ENCODE results near the gene SPAG6. TPM values are rescaled to one million over a fixed set of nuclear protein-coding genes. Genes with fewer than 3 reads are reported as not detected.

The SPAG6 gene
- total and polyA plus RNA-seq, 9 of the 15 experiments (the other 6 are each of a cell fraction or from before 2014, with no cell fraction given) = 3.5 to 23.1 (median 11.8) TPM

DNA sequence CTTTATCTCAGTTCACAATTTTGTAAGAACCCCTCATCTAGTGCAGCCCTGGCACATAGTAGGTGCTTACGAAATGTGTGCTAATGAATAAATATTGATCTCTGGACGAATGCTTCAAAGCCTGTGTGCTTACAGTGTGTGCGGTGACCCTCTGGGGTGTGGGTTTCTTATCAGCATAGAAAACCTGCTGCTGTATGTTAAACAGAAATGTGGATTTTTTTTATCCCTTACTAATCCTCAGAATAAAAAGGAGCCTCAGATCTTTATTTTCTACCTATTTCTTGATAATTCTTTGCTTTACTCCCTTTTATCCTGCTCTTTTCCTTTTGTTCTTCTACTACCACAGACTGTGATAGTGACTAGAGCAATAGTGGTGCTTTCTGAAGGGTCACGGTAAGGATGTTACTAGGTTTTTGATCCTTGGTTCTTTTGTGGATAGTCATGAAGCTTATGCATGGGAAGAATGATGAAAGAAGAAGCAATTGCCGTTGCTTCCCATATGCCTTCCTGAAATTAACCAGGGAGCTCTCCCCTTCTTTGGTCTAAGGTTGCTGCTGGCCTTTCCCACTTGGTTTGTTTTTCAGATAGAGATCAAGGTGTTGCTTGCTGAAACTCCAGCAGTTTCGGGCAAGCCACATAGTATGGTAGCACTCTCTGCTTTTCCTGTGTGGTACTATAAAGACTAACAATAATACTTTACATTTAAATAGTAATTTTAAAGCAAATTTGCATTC lies 44.7 kb downstream of the SPAG6 start (continued):
- TF ChIP-seq, protein P1, sequence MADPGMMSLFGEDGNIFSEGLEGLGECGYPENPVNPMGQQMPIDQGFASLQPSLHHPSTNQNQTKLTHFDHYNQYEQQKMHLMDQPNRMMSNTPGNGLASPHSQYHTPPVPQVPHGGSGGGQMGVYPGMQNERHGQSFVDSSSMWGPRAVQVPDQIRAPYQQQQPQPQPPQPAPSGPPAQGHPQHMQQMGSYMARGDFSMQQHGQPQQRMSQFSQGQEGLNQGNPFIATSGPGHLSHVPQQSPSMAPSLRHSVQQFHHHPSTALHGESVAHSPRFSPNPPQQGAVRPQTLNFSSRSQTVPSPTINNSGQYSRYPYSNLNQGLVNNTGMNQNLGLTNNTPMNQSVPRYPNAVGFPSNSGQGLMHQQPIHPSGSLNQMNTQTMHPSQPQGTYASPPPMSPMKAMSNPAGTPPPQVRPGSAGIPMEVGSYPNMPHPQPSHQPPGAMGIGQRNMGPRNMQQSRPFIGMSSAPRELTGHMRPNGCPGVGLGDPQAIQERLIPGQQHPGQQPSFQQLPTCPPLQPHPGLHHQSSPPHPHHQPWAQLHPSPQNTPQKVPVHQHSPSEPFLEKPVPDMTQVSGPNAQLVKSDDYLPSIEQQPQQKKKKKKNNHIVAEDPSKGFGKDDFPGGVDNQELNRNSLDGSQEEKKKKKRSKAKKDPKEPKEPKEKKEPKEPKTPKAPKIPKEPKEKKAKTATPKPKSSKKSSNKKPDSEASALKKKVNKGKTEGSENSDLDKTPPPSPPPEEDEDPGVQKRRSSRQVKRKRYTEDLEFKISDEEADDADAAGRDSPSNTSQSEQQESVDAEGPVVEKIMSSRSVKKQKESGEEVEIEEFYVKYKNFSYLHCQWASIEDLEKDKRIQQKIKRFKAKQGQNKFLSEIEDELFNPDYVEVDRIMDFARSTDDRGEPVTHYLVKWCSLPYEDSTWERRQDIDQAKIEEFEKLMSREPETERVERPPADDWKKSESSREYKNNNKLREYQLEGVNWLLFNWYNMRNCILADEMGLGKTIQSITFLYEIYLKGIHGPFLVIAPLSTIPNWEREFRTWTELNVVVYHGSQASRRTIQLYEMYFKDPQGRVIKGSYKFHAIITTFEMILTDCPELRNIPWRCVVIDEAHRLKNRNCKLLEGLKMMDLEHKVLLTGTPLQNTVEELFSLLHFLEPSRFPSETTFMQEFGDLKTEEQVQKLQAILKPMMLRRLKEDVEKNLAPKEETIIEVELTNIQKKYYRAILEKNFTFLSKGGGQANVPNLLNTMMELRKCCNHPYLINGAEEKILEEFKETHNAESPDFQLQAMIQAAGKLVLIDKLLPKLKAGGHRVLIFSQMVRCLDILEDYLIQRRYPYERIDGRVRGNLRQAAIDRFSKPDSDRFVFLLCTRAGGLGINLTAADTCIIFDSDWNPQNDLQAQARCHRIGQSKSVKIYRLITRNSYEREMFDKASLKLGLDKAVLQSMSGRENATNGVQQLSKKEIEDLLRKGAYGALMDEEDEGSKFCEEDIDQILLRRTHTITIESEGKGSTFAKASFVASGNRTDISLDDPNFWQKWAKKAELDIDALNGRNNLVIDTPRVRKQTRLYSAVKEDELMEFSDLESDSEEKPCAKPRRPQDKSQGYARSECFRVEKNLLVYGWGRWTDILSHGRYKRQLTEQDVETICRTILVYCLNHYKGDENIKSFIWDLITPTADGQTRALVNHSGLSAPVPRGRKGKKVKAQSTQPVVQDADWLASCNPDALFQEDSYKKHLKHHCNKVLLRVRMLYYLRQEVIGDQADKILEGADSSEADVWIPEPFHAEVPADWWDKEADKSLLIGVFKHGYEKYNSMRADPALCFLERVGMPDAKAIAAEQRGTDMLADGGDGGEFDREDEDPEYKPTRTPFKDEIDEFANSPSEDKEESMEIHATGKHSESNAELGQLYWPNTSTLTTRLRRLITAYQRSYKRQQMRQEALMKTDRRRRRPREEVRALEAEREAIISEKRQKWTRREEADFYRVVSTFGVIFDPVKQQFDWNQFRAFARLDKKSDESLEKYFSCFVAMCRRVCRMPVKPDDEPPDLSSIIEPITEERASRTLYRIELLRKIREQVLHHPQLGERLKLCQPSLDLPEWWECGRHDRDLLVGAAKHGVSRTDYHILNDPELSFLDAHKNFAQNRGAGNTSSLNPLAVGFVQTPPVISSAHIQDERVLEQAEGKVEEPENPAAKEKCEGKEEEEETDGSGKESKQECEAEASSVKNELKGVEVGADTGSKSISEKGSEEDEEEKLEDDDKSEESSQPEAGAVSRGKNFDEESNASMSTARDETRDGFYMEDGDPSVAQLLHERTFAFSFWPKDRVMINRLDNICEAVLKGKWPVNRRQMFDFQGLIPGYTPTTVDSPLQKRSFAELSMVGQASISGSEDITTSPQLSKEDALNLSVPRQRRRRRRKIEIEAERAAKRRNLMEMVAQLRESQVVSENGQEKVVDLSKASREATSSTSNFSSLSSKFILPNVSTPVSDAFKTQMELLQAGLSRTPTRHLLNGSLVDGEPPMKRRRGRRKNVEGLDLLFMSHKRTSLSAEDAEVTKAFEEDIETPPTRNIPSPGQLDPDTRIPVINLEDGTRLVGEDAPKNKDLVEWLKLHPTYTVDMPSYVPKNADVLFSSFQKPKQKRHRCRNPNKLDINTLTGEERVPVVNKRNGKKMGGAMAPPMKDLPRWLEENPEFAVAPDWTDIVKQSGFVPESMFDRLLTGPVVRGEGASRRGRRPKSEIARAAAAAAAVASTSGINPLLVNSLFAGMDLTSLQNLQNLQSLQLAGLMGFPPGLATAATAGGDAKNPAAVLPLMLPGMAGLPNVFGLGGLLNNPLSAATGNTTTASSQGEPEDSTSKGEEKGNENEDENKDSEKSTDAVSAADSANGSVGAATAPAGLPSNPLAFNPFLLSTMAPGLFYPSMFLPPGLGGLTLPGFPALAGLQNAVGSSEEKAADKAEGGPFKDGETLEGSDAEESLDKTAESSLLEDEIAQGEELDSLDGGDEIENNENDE (IDR thresholded peaks at IDR 0.05; ENCODE audit: low read depth, low read length) = no peak
- TF ChIP-seq ZNF592 (IDR thresholded peaks at IDR 0.05) = 0 out of 2 replicates have a peak, but pooled peaks have one; percentile 18
- no peak for TF ChIP-seq HSF4 (CRISPR knock-in tag; IDR thresholded peaks at IDR 0.05; ENCODE audit: borderline replicate concordance)
- no peak for TF ChIP-seq SRSF1 (IDR thresholded peaks at IDR 0.05; ENCODE audit: low read depth, low read length)
- peak; percentile 80; the same call in 1 of the 2 replicates for TF ChIP-seq ZNF175 (CRISPR knock-in tag; IDR thresholded peaks at IDR 0.05; ENCODE audit: low read depth)
- TF ChIP-seq TCF7 (IDR thresholded peaks at IDR 0.05; ENCODE audit: borderline replicate concordance) = no peak
- TF ChIP-seq CEBPB (tag; IDR thresholded peaks at IDR 0.05) = peak; percentile 39
- no peak for TF ChIP-seq HMG20B (CRISPR knock-in tag; IDR thresholded peaks at IDR 0.05)
- TF ChIP-seq ZNF41 (CRISPR knock-in tag; conservative IDR thresholded peaks at IDR 0.05) = no peak
- TF ChIP-seq BHLHE40 (IDR thresholded peaks at IDR 0.05; ENCODE audit: low read length) = 0 out of 2 replicates have a peak, but pooled peaks have one; percentile 13
